ENCODE results near the gene ADORA3.
"Not testable (repeated sequence)": the region's sequence is repeated elsewhere in the genome, so short reads cannot be mapped to it uniquely, and the experiment has no call there.

ADORA3 gene

GRCh38 chr1:111551623-111552411 lies 48.4 kb upstream of the ADORA3 start:
- H3K4me3 ChIP-seq (replicated peaks; ENCODE audit: insufficient read depth, low read length) = no peak overlapping the region
- H3K27me3 ChIP-seq (ENCODE audit: insufficient read depth, poor library complexity, severe bottlenecking) = no peaks in the 10 kb centered on the region
- no peak overlapping the region for H3K27ac ChIP-seq (replicated peaks)
- DNase-seq (ENCODE audit: low read depth in 1 of 2, low spot score in 1 of 2) = no peak
- TF ChIP-seq CTCF (IDR thresholded peaks at IDR 0.05; ENCODE audit: insufficient read depth, low read length) = no peak
- no peak for TF ChIP-seq SPI1 (IDR thresholded peaks at IDR 0.05; ENCODE audit: borderline replicate concordance, low read depth)
- TF ChIP-seq POLR2AphosphoS5 (IDR thresholded peaks at IDR 0.05; ENCODE audit: low read depth) = no peak
- TF ChIP-seq REST (IDR thresholded peaks at IDR 0.05; ENCODE audit: insufficient replicate concordance, low read depth) = no peak
- no peak for TF ChIP-seq GABPA (IDR thresholded peaks at IDR 0.05; ENCODE audit: low read depth)

- not testable (repeated sequence) for H3K27ac ChIP-seq (replicated peaks); H3K4me3 ChIP-seq (replicated peaks; ENCODE audit: insufficient read depth, low read length); H3K27me3 ChIP-seq (ENCODE audit: insufficient read depth, poor library complexity, severe bottlenecking); DNase-seq (ENCODE audit: low read depth in 1 of 2, low spot score in 1 of 2)
Observed at GRCh38 chr1:111547786-111548185, 44.4 kb upstream of the ADORA3 start.

- Histone ChIP-seq H3K27ac (replicated peaks) (no peak overlapping the region), H3K27me3 (ENCODE audit: insufficient read depth, poor library complexity, severe bottlenecking) (no peaks in the 10 kb centered on the region), H3K4me3 (replicated peaks; ENCODE audit: insufficient read depth, low read length) (no peak overlapping the region)
- no peak for TF ChIP-seq POLR2AphosphoS5 (IDR thresholded peaks at IDR 0.05; ENCODE audit: low read depth)
- TF ChIP-seq GABPA (IDR thresholded peaks at IDR 0.05; ENCODE audit: low read depth) = no peak
- DNase-seq (ENCODE audit: low read depth in 1 of 2, low spot score in 1 of 2) = no peak
Observed at GRCh38 chr1:111542187-111542586, 38.8 kb upstream of the ADORA3 start.

GRCh38 chr1:111541721-111542120 lies 38.3 kb upstream of the ADORA3 start:
- TF ChIP-seq SPI1 (IDR thresholded peaks at IDR 0.05; ENCODE audit: borderline replicate concordance, low read depth) (no peak), POLR2AphosphoS5 (IDR thresholded peaks at IDR 0.05; ENCODE audit: low read depth) (no peak)
- no peak overlapping the region for H3K4me3 ChIP-seq (replicated peaks; ENCODE audit: insufficient read depth, low read length)
- H3K27ac ChIP-seq (replicated peaks) = no peak overlapping the region

GRCh38 chr1:111540928-111541327 lies 37.5 kb upstream of the ADORA3 start:
- DNase-seq (ENCODE audit: low read depth in 1 of 2, low spot score in 1 of 2) = no peak
- H3K27me3 ChIP-seq (ENCODE audit: insufficient read depth, poor library complexity, severe bottlenecking) = no peaks in the 10 kb centered on the region
- H3K27ac ChIP-seq (replicated peaks) = no peak overlapping the region
- TF ChIP-seq CTCF (IDR thresholded peaks at IDR 0.05; ENCODE audit: insufficient read depth, low read length) (no peak), POLR2AphosphoS5 (IDR thresholded peaks at IDR 0.05; ENCODE audit: low read depth) (no peak), SPI1 (IDR thresholded peaks at IDR 0.05; ENCODE audit: borderline replicate concordance, low read depth) (no peak), GABPA (IDR thresholded peaks at IDR 0.05; ENCODE audit: low read depth) (no peak), REST (IDR thresholded peaks at IDR 0.05; ENCODE audit: insufficient replicate concordance, low read depth) (no peak)
- H3K4me3 ChIP-seq (replicated peaks; ENCODE audit: insufficient read depth, low read length) = no peak overlapping the region

More at GRCh38 chr1:111541721-111542120, 38.3 kb upstream of the ADORA3 start:
- DNase-seq (ENCODE audit: low read depth in 1 of 2, low spot score in 1 of 2) = no peak
- no peaks in the 10 kb centered on the region for H3K27me3 ChIP-seq (ENCODE audit: insufficient read depth, poor library complexity, severe bottlenecking)

Data from HL-60 (cell line).